ENCODE results near the gene PRSS57.
"Not testable (repeated sequence)": the region's sequence is repeated elsewhere in the genome, so short reads cannot be mapped to it uniquely, and the experiment has no call there.

DNA sequence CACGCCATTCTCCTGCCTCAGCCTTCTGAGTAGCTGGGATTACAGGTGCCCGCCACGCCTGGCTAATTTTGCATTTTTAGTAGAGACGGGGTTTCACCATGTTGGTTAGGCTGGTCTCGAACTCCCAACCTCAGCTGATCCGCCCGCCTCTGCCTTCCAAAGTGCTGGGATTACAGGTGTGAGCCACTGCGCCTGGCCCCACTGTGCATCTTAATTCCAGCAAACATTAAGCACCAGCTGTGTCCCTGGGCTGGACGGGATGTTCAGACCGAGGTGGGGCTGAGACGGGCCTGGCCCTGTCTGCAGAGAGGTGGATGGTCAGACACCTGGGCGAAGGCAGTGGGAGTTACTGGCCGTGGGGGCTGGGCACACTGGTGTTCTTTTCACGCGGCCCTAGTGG, 34.3 kb upstream of the PRSS57 start:
- not testable (repeated sequence) for TF ChIP-seq MXI1 (IDR thresholded peaks at IDR 0.05; ENCODE audit: low read depth, low read length); JUND (IDR thresholded peaks at IDR 0.05); POLR2AphosphoS5 (IDR thresholded peaks at IDR 0.05; ENCODE audit: low read depth, low read length); FOSL2 (IDR thresholded peaks at IDR 0.05; ENCODE audit: borderline replicate concordance, low read depth); ELF1 (IDR thresholded peaks at IDR 0.05); YY1 (IDR thresholded peaks at IDR 0.05; ENCODE audit: low read depth); EP300 (IDR thresholded peaks at IDR 0.05; ENCODE audit: borderline replicate concordance in 1 of 2, low read depth in 1 of 2, low read length in 1 of 2); TAF1 (IDR thresholded peaks at IDR 0.05; ENCODE audit: borderline replicate concordance, low read depth, low read length)
- TF ChIP-seq, protein P1, sequence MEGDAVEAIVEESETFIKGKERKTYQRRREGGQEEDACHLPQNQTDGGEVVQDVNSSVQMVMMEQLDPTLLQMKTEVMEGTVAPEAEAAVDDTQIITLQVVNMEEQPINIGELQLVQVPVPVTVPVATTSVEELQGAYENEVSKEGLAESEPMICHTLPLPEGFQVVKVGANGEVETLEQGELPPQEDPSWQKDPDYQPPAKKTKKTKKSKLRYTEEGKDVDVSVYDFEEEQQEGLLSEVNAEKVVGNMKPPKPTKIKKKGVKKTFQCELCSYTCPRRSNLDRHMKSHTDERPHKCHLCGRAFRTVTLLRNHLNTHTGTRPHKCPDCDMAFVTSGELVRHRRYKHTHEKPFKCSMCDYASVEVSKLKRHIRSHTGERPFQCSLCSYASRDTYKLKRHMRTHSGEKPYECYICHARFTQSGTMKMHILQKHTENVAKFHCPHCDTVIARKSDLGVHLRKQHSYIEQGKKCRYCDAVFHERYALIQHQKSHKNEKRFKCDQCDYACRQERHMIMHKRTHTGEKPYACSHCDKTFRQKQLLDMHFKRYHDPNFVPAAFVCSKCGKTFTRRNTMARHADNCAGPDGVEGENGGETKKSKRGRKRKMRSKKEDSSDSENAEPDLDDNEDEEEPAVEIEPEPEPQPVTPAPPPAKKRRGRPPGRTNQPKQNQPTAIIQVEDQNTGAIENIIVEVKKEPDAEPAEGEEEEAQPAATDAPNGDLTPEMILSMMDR (IDR thresholded peaks at IDR 0.05): not testable (repeated sequence)
- TF ChIP-seq, protein P2, sequence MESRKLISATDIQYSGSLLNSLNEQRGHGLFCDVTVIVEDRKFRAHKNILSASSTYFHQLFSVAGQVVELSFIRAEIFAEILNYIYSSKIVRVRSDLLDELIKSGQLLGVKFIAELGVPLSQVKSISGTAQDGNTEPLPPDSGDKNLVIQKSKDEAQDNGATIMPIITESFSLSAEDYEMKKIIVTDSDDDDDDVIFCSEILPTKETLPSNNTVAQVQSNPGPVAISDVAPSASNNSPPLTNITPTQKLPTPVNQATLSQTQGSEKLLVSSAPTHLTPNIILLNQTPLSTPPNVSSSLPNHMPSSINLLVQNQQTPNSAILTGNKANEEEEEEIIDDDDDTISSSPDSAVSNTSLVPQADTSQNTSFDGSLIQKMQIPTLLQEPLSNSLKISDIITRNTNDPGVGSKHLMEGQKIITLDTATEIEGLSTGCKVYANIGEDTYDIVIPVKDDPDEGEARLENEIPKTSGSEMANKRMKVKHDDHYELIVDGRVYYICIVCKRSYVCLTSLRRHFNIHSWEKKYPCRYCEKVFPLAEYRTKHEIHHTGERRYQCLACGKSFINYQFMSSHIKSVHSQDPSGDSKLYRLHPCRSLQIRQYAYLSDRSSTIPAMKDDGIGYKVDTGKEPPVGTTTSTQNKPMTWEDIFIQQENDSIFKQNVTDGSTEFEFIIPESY (IDR thresholded peaks at IDR 0.05; ENCODE audit: borderline replicate concordance, low read depth): not testable (repeated sequence)
- TF ChIP-seq, protein P3, sequence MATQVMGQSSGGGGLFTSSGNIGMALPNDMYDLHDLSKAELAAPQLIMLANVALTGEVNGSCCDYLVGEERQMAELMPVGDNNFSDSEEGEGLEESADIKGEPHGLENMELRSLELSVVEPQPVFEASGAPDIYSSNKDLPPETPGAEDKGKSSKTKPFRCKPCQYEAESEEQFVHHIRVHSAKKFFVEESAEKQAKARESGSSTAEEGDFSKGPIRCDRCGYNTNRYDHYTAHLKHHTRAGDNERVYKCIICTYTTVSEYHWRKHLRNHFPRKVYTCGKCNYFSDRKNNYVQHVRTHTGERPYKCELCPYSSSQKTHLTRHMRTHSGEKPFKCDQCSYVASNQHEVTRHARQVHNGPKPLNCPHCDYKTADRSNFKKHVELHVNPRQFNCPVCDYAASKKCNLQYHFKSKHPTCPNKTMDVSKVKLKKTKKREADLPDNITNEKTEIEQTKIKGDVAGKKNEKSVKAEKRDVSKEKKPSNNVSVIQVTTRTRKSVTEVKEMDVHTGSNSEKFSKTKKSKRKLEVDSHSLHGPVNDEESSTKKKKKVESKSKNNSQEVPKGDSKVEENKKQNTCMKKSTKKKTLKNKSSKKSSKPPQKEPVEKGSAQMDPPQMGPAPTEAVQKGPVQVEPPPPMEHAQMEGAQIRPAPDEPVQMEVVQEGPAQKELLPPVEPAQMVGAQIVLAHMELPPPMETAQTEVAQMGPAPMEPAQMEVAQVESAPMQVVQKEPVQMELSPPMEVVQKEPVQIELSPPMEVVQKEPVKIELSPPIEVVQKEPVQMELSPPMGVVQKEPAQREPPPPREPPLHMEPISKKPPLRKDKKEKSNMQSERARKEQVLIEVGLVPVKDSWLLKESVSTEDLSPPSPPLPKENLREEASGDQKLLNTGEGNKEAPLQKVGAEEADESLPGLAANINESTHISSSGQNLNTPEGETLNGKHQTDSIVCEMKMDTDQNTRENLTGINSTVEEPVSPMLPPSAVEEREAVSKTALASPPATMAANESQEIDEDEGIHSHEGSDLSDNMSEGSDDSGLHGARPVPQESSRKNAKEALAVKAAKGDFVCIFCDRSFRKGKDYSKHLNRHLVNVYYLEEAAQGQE (IDR thresholded peaks at IDR 0.05; ENCODE audit: low read depth, low read length): not testable (repeated sequence)
